SK-N-SH (cell line): Measurements from ENCODE around the gene C16orf87. TPM values are rescaled to one million over a fixed set of nuclear protein-coding genes. Genes with fewer than 3 reads are reported as not detected.

ENCODE experiments used
- CTCF ChIA-PET: fragments of 300-600, 350-600 bp; formaldehyde crosslinking; extraction: SDS; loops from one replicate; lab custom pipeline; 2021; lab: Yijun Ruan, JAX
- POLR2A ChIA-PET: fragments of 350-600 bp; sonication (Branson Sonifier 250); formaldehyde crosslinking; extraction: SDS; loops from one replicate; lab custom pipeline; 2020; ENCODE audit warnings: antibody characterized with exemption, inconsistent platforms; lab: Yijun Ruan, JAX
- DNase-seq: peaks from one replicate; pipeline ENCODE4 v3.0.0; 2012
- H2AFZ ChIP-seq: fragments of 200-600 bp; sonication (generic); 2 replicates; pipeline ENCODE4 v1.8.1; 2016; ENCODE audit warnings: antibody characterized with exemption, mild to moderate bottlenecking, low read depth
- H3F3A ChIP-seq: fragments of 200-600 bp; sonication (generic); replicated peaks from 2 replicates; pipeline ENCODE3; 2016; ENCODE audit warnings: antibody characterized with exemption, mild to moderate bottlenecking; ENCODE audit not compliant: insufficient read depth
- H3K27ac ChIP-seq, 2 experiments: fragments of 200-500 bp in 1 of 2; fragments of 200-600 bp in 1 of 2; sonication (Bioruptor generic) in 1 of 2; sonication (generic), shearing (Covaris generic) in 1 of 2; 2 replicates each; pipeline versions ENCODE4 v1.5.1 to v1.6.1; 2014 to 2016; ENCODE audit warnings: low read depth in 2 of 2, inconsistent platforms in 1 of 2, low read length in 1 of 2, mild to moderate bottlenecking in 1 of 2, mixed read lengths in 1 of 2
- H3K27me3 ChIP-seq: fragments of 200-600 bp; sonication (generic), shearing (Covaris generic); 2 replicates; pipeline ENCODE4 v1.6.1; 2016; ENCODE audit warnings: mixed run types; ENCODE audit not compliant: insufficient read depth
- H3K36me3 ChIP-seq, 2 experiments: fragments of 200-500 bp in 1 of 2; fragments of 200-600 bp in 1 of 2; sonication (Bioruptor generic) in 1 of 2; sonication (generic) in 1 of 2; replicated peaks in 1 of 2; 2 replicates each; pipeline versions ENCODE3 to v1.5.1; 2014 to 2016; ENCODE audit warnings: low read length in 1 of 2, mild to moderate bottlenecking in 1 of 2; ENCODE audit not compliant: insufficient read depth in 2 of 2, control insufficient read depth in 1 of 2
- H3K4me1 ChIP-seq, 2 experiments: fragments of 200-500 bp in 1 of 2; fragments of 200-600 bp in 1 of 2; sonication (Bioruptor generic) in 1 of 2; sonication (generic), shearing (Covaris generic) in 1 of 2; 2 replicates each; pipeline versions ENCODE4 v1.5.1 to v1.6.1; 2014 to 2016; ENCODE audit warnings: low read depth in 1 of 2, low read length in 1 of 2, mixed run types in 1 of 2; ENCODE audit not compliant: insufficient read depth in 2 of 2, control insufficient read depth in 1 of 2
- H3K4me2 ChIP-seq: fragments of 200-600 bp; sonication (generic), shearing (Covaris generic); 2 replicates; pipeline ENCODE4 v1.6.1; 2017; ENCODE audit warnings: mixed run types
- H3K4me3 ChIP-seq, 2 experiments: fragments of 200-500 bp in 1 of 2; fragments of 200-600 bp in 1 of 2; sonication (Bioruptor generic) in 1 of 2; sonication (generic), shearing (Covaris generic) in 1 of 2; 2 replicates each; pipeline versions ENCODE4 v1.5.1 to v1.8.1; 2014 to 2016; ENCODE audit warnings: low read depth in 2 of 2, inconsistent platforms in 1 of 2, low read length in 1 of 2, mild to moderate bottlenecking in 1 of 2, mixed read lengths in 1 of 2, moderate library complexity in 1 of 2
- H3K79me2 ChIP-seq: fragments of 200-600 bp; sonication (generic); 2 replicates; pipeline ENCODE4 v1.8.1; 2017; ENCODE audit warnings: mild to moderate bottlenecking; ENCODE audit not compliant: insufficient read depth
- H3K9ac ChIP-seq: fragments of 200-600 bp; sonication (generic); 2 replicates; pipeline ENCODE4 v1.6.1; 2017; ENCODE audit warnings: mixed run types
- H3K9me2 ChIP-seq: fragments of 200-600 bp; sonication (generic); 2 replicates; pipeline ENCODE4 v1.6.1; 2017; ENCODE audit warnings: mixed run types
- H3K9me3 ChIP-seq: fragments of 200-600 bp; sonication (generic); 2 replicates; pipeline ENCODE4 v1.6.1; 2017; ENCODE audit warnings: mixed run types, mild to moderate bottlenecking, moderate library complexity
- H4K20me1 ChIP-seq: fragments of 200-600 bp; sonication (generic); 2 replicates; pipeline ENCODE4 v1.6.1; 2017; ENCODE audit warnings: mild to moderate bottlenecking, mixed run types; ENCODE audit not compliant: insufficient read depth
- CHD2 ChIP-seq: fragments of 150-350 bp; IDR thresholded peaks from 2 replicates; pipeline ENCODE4 v1.6.1; 2018; ENCODE audit warnings: low read length; ENCODE audit not compliant: partially characterized antibody
- ELF1 ChIP-seq: IDR thresholded peaks from 2 replicates; pipeline ENCODE4 v1.4.0; 2012
- EZH2phosphoT487 ChIP-seq: fragments of 200-600 bp; sonication (generic); IDR thresholded peaks from 2 replicates; pipeline ENCODE4 v1.6.1; 2017; ENCODE audit warnings: low read depth, mixed run types, mild to moderate bottlenecking, antibody characterized with exemption, moderate library complexity, borderline replicate concordance
- FOSL2 ChIP-seq: IDR thresholded peaks from 2 replicates; pipeline ENCODE4 v1.4.0; 2012; ENCODE audit warnings: low read depth, mild to moderate bottlenecking, moderate library complexity, borderline replicate concordance
- FOXJ3 ChIP-seq: sonication (generic); formaldehyde crosslinking; IDR thresholded peaks from 2 replicates; pipeline ENCODE4 v1.5.1; 2020; ENCODE audit warnings: mild to moderate bottlenecking, missing genetic modification reagents
- NRF1 ChIP-seq: IDR thresholded peaks from 2 replicates; pipeline ENCODE4 v1.6.1; 2012; ENCODE audit warnings: low read depth, mild to moderate bottlenecking, low read length
- POLR2AphosphoS5 ChIP-seq: IDR thresholded peaks from 2 replicates; pipeline ENCODE4 v1.6.1; 2012; ENCODE audit warnings: low read depth, low read length
- RAD21 ChIP-seq: IDR thresholded peaks from 2 replicates; pipeline ENCODE4 v1.6.1; 2012; ENCODE audit warnings: mild to moderate bottlenecking, low read length
- RXRA ChIP-seq: IDR thresholded peaks from 2 replicates; pipeline ENCODE4 v1.4.0; 2012; ENCODE audit warnings: low read depth, mild to moderate bottlenecking, borderline replicate concordance
- TAF1 ChIP-seq: IDR thresholded peaks from 2 replicates; pipeline ENCODE4 v1.6.1; 2012; ENCODE audit warnings: low read depth, mild to moderate bottlenecking, low read length, moderate library complexity, borderline replicate concordance
- TCF12 ChIP-seq: IDR thresholded peaks from 2 replicates; pipeline ENCODE4 v1.4.0; 2012
- YY1 ChIP-seq: IDR thresholded peaks from 2 replicates; pipeline ENCODE4 v1.4.0; 2012; ENCODE audit warnings: low read depth, mild to moderate bottlenecking
- WGBS: methylation state at CpG from one replicate; pipeline ENCODE4 v1.1.6; 2017; ENCODE audit warnings: low lambda C conversion rate; 5-methylcytosine and 5-hydroxymethylcytosine counted together
- polyA plus RNA-seq, 3 experiments: library from polyadenylated mRNA; depleted of rRNA; stranded (reverse); fragments of >200 nt; gene quantifications; 2 replicates each; pipeline ENCODE4 v1.2.3, GENCODE V29; 2012
- TF ChIP-seq, protein P1 (sequence below): IDR thresholded peaks from 2 replicates; pipeline ENCODE4 v1.4.0; 2012; ENCODE audit warnings: low read depth
- TF ChIP-seq, protein P2 (sequence below): IDR thresholded peaks from 2 replicates; pipeline ENCODE4 v1.6.1; 2012; ENCODE audit warnings: mild to moderate bottlenecking, low read depth, low read length, moderate library complexity
- TF ChIP-seq, protein P3 (sequence below): fragments of 150-350 bp; IDR thresholded peaks from 2 replicates; pipeline ENCODE4 v1.6.1; 2017; ENCODE audit warnings: antibody characterized with exemption, low read length, low read depth, borderline replicate concordance
- TF ChIP-seq, protein P4 (sequence below): IDR thresholded peaks from 2 replicates; pipeline ENCODE4; 2012
- TF ChIP-seq, protein P5 (sequence below): IDR thresholded peaks from 2 replicates; pipeline ENCODE4 v1.4.0; 2012; ENCODE audit warnings: low read depth, borderline replicate concordance

C16orf87 gene
- polyA plus RNA-seq, 1 of the 3 experiments (the other 2 are of a cell fraction) = 3.5 TPM

DNA sequence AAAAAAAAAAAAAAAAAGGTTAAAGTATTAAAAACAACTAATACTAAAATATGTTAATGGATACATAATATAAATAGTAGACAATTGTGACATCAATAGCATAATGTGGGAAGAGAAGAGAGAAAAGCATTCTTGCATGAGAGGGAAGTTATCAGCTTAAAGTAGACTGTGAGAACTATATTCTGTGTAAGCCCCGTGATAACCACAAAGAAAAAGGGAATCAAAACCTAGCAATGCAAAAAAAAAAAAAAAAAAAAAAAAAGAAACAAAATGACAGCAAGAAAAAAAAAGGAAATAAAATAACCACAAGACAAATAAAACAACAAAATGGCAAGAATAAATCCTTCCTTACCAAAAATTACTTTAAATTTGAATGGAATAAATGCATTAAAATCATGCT lies 43.1 kb downstream of the C16orf87 start:
- H3K9ac ChIP-seq = no peak overlapping the region
- peaks cover 2% of the 10 kb centered on the region for H3F3A ChIP-seq
- H3K27me3 ChIP-seq = no peaks in the 10 kb centered on the region
- H2AFZ ChIP-seq = no peak overlapping the region
- DNase-seq = no peak
- H3K9me3 ChIP-seq = no peaks in the 10 kb centered on the region
- no peak overlapping the region for H3K4me3 ChIP-seq
- no peak overlapping the region for H3K27ac ChIP-seq
- no peaks in the 10 kb centered on the region for H4K20me1 ChIP-seq
- H3K36me3 ChIP-seq = no peaks in the 10 kb centered on the region
- TF ChIP-seq YY1 = no peak
- no peak for TF ChIP-seq FOXJ3
- TF ChIP-seq, protein P1, sequence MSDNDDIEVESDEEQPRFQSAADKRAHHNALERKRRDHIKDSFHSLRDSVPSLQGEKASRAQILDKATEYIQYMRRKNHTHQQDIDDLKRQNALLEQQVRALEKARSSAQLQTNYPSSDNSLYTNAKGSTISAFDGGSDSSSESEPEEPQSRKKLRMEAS = no peak
- no peak for TF ChIP-seq FOSL2
- no peak for TF ChIP-seq RAD21
- TF ChIP-seq RXRA = no peak
- no peak for TF ChIP-seq EZH2phosphoT487
- no peak for TF ChIP-seq TAF1
- TF ChIP-seq POLR2AphosphoS5 = no peak
- TF ChIP-seq, protein P2, sequence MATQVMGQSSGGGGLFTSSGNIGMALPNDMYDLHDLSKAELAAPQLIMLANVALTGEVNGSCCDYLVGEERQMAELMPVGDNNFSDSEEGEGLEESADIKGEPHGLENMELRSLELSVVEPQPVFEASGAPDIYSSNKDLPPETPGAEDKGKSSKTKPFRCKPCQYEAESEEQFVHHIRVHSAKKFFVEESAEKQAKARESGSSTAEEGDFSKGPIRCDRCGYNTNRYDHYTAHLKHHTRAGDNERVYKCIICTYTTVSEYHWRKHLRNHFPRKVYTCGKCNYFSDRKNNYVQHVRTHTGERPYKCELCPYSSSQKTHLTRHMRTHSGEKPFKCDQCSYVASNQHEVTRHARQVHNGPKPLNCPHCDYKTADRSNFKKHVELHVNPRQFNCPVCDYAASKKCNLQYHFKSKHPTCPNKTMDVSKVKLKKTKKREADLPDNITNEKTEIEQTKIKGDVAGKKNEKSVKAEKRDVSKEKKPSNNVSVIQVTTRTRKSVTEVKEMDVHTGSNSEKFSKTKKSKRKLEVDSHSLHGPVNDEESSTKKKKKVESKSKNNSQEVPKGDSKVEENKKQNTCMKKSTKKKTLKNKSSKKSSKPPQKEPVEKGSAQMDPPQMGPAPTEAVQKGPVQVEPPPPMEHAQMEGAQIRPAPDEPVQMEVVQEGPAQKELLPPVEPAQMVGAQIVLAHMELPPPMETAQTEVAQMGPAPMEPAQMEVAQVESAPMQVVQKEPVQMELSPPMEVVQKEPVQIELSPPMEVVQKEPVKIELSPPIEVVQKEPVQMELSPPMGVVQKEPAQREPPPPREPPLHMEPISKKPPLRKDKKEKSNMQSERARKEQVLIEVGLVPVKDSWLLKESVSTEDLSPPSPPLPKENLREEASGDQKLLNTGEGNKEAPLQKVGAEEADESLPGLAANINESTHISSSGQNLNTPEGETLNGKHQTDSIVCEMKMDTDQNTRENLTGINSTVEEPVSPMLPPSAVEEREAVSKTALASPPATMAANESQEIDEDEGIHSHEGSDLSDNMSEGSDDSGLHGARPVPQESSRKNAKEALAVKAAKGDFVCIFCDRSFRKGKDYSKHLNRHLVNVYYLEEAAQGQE = no peak
- TF ChIP-seq, protein P3, sequence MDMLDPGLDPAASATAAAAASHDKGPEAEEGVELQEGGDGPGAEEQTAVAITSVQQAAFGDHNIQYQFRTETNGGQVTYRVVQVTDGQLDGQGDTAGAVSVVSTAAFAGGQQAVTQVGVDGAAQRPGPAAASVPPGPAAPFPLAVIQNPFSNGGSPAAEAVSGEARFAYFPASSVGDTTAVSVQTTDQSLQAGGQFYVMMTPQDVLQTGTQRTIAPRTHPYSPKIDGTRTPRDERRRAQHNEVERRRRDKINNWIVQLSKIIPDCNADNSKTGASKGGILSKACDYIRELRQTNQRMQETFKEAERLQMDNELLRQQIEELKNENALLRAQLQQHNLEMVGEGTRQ = no peak
- TF ChIP-seq ELF1 = no peak
- TF ChIP-seq CHD2 = no peak
- TF ChIP-seq, protein P4, sequence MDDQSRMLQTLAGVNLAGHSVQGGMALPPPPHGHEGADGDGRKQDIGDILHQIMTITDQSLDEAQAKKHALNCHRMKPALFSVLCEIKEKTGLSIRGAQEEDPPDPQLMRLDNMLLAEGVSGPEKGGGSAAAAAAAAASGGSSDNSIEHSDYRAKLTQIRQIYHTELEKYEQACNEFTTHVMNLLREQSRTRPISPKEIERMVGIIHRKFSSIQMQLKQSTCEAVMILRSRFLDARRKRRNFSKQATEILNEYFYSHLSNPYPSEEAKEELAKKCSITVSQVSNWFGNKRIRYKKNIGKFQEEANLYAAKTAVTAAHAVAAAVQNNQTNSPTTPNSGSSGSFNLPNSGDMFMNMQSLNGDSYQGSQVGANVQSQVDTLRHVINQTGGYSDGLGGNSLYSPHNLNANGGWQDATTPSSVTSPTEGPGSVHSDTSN = no peak
- TF ChIP-seq, protein P5, sequence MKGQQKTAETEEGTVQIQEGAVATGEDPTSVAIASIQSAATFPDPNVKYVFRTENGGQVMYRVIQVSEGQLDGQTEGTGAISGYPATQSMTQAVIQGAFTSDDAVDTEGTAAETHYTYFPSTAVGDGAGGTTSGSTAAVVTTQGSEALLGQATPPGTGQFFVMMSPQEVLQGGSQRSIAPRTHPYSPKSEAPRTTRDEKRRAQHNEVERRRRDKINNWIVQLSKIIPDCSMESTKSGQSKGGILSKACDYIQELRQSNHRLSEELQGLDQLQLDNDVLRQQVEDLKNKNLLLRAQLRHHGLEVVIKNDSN = no peak
- TF ChIP-seq TCF12 = no peak
- TF ChIP-seq NRF1 = no peak
- 81% methylated on average over 1 of the region's 1 CpG for WGBS
- H3K9me2 ChIP-seq = no peaks in the 10 kb centered on the region
- no peaks in the 10 kb centered on the region for H3K79me2 ChIP-seq
- H3K4me2 ChIP-seq = no peak overlapping the region
- H3K4me1 ChIP-seq = no peaks in the 10 kb centered on the region; a peak in 1 of 4 replicates
- POLR2A ChIA-PET = no interaction called here
- CTCF ChIA-PET = interaction anchor here (1.9 kb wide), 1 partner anchor 13 kb away, joined by 4 read pairs; no protein-coding TSS in a partner anchor
